ENCODE data around the gene ZNF892.
"Not testable (repeated sequence)": the region's sequence is repeated elsewhere in the genome, so short reads cannot be mapped to it uniquely, and the experiment has no call there.

ZNF892 gene

GRCh38 chr2:95232232-95232631 lies 24.9 kb downstream of the ZNF892 start:
- Histone ChIP-seq H3K27ac (no peak overlapping the region), H3K27me3 (replicated peaks) (no peaks in the 10 kb centered on the region), H3K36me3 (replicated peaks) (no peaks in the 10 kb centered on the region), H3K4me3 (ENCODE audit: low read depth, low read length) (no peak overlapping the region)
- DNase-seq, result no peak
- no peak for TF ChIP-seq CTCF (IDR thresholded peaks at IDR 0.05; ENCODE audit: low read depth, low read length, missing control alignments)
- in situ Hi-C loops (cut with HindIII; ENCODE audit: low pct_ligation_motif_present, low sequenced_read_pairs), result no loop called here

GRCh38 chr2:95234286-95234785 lies 27.0 kb downstream of the ZNF892 start:
- no peaks in the 10 kb centered on the region for H3K27me3 ChIP-seq (replicated peaks)
- no peak overlapping the region for H3K4me3 ChIP-seq (ENCODE audit: low read depth, low read length)
- H3K36me3 ChIP-seq (replicated peaks), result no peaks in the 10 kb centered on the region
- in situ Hi-C loops (cut with HindIII; ENCODE audit: low pct_ligation_motif_present, low sequenced_read_pairs), result no loop called here
- DNase-seq, result no peak
- no peak overlapping the region for H3K27ac ChIP-seq
- no peak for TF ChIP-seq CTCF (IDR thresholded peaks at IDR 0.05; ENCODE audit: low read depth, low read length, missing control alignments)

- no peak for TF ChIP-seq CTCF (IDR thresholded peaks at IDR 0.05; ENCODE audit: low read depth, low read length, missing control alignments)
- Histone ChIP-seq H3K27ac (no peak overlapping the region), H3K27me3 (replicated peaks) (no peaks in the 10 kb centered on the region), H3K4me3 (ENCODE audit: low read depth, low read length) (no peak overlapping the region), H3K36me3 (replicated peaks) (no peaks in the 10 kb centered on the region)
- in situ Hi-C loops (cut with HindIII; ENCODE audit: low pct_ligation_motif_present, low sequenced_read_pairs), result no loop called here
- no peak for DNase-seq
Measured at GRCh38 chr2:95234816-95235215, 27.5 kb downstream of the ZNF892 start.

GRCh38 chr2:95238131-95238530 lies 30.8 kb downstream of the ZNF892 start:
- Histone ChIP-seq H3K27me3 (replicated peaks) (no peaks in the 10 kb centered on the region), H3K4me3 (ENCODE audit: low read depth, low read length) (no peak overlapping the region), H3K36me3 (replicated peaks) (no peaks in the 10 kb centered on the region), H3K27ac (no peak overlapping the region)
- no peak for TF ChIP-seq CTCF (IDR thresholded peaks at IDR 0.05; ENCODE audit: low read depth, low read length, missing control alignments)
- no peak for DNase-seq
- in situ Hi-C loops (cut with HindIII; ENCODE audit: low pct_ligation_motif_present, low sequenced_read_pairs), result no loop called here

- no peak overlapping the region for H3K4me3 ChIP-seq (ENCODE audit: low read depth, low read length)
- no peak for DNase-seq
- no peak for TF ChIP-seq CTCF (IDR thresholded peaks at IDR 0.05; ENCODE audit: low read depth, low read length, missing control alignments)
- no peaks in the 10 kb centered on the region for H3K27me3 ChIP-seq (replicated peaks)
- in situ Hi-C loops (cut with HindIII; ENCODE audit: low pct_ligation_motif_present, low sequenced_read_pairs), result no loop called here
- H3K36me3 ChIP-seq (replicated peaks), result no peaks in the 10 kb centered on the region
- H3K27ac ChIP-seq, result no peak overlapping the region
Measured at GRCh38 chr2:95240091-95240490, 32.8 kb downstream of the ZNF892 start.

- Histone ChIP-seq H3K36me3 (replicated peaks) (no peaks in the 10 kb centered on the region), H3K27ac (no peak overlapping the region), H3K27me3 (replicated peaks) (no peaks in the 10 kb centered on the region), H3K4me3 (ENCODE audit: low read depth, low read length) (no peak overlapping the region)
- no peak for TF ChIP-seq CTCF (IDR thresholded peaks at IDR 0.05; ENCODE audit: low read depth, low read length, missing control alignments)
- in situ Hi-C loops (cut with HindIII; ENCODE audit: low pct_ligation_motif_present, low sequenced_read_pairs), result no loop called here
- DNase-seq, result no peak
Measured at GRCh38 chr2:95240556-95240955, 33.2 kb downstream of the ZNF892 start.

- H3K27me3 ChIP-seq (replicated peaks); H3K36me3 ChIP-seq (replicated peaks); in situ Hi-C loops (cut with HindIII; ENCODE audit: low pct_ligation_motif_present, low sequenced_read_pairs); H3K27ac ChIP-seq; DNase-seq; H3K4me3 ChIP-seq (ENCODE audit: low read depth, low read length): not testable (repeated sequence)
Measured at GRCh38 chr2:95242084-95242483, 34.8 kb downstream of the ZNF892 start.
